NCI-H128 (cell line): Measurements from ENCODE around the gene PTPN13.

ENCODE experiments used
- DNase-seq: peaks from one replicate; lab custom pipeline; 2025; ENCODE audit not compliant: unreplicated experiment; lab: John Stamatoyannopoulos, UW

The PTPN13 gene

DNA sequence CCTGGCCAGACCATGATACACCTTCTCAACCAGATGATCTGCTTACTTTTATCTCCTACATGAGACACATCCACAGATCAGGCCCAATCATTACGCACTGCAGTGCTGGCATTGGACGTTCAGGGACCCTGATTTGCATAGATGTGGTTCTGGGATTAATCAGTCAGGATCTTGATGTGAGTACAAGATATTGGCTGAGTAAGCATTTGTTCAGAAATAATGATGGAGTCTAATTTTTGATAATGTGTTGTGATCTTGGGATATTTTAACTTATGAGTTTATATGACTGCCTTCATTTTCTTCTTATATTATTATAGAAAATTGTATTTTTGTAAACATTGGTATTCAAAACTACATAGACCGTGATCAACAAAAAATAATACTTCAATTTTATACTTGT, 215.7 kb downstream of the PTPN13 start:
- no peak for DNase-seq

DNA sequence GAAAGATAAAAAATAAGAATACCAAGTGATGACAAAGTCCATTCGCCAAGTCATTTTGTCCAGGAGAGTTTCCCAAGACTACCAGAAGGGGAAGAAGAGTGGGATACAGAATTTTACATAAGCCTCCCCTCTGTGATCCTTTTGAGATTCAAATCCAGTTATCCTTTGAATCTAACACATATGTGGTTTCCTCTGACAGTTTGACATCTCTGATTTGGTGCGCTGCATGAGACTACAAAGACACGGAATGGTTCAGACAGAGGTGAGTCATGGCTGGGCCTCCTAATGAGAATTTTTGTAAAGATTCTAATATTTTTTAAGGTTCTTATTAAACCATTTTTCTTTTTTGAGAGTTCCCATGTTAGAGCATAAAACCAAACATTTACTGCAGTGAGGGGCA, 216.7 kb downstream of the PTPN13 start:
- no peak for DNase-seq

DNA sequence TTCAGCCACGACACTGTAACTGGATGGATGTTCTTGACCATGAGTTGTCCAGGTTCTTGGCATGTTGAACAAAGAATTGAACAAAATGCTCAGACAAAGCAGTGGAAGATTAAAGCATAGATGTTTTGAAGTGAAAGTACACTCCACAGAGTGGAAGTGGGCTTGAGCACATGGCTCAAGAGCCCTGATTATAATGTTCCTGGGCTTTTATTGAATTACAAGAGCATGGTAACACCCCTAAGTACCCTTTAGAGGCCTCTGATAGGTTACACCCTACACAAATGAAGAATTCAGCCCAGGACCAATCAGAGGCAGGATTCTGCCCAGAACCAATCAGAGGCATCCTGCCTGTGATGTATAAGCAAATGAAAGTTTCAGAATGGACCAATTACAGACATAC, 221.5 kb downstream of the PTPN13 start:
- DNase-seq = no peak

DNA sequence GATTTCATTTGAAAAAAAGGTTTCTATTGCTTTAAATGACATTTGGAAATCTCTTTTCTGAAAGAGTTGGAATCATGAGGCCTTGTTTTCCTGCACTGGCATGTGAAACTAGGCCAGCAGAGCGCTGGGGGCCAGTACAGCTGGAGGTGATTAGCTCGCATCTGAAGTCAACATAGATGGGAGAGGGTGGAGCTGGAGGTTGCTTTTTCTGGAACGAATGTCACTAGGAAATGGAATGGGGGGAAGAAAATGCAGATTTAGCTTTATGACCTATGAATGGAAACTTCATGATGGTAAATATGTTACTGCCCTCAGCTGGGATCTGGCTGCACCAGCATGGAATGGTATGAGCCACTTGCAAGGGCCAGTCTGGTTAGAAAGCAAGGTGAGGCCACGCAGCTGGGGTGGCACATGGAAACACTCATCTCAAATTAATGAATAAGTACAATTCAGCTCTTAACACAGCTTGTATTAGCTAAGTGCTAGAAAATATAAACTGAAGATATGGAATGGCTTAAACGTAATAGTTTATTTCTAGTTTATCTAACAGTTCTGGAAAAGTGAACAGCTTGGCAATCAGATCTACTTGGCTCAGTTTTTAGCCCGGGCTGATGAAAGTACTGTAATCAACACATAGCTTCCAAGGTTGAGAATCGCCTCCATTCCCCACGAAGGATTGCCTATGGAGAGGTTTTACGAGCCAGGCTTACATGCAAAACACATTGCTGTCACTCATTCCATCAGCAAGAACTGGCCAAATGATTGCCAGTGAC, 222.6 kb downstream of the PTPN13 start:
- DNase-seq = no peak

DNA sequence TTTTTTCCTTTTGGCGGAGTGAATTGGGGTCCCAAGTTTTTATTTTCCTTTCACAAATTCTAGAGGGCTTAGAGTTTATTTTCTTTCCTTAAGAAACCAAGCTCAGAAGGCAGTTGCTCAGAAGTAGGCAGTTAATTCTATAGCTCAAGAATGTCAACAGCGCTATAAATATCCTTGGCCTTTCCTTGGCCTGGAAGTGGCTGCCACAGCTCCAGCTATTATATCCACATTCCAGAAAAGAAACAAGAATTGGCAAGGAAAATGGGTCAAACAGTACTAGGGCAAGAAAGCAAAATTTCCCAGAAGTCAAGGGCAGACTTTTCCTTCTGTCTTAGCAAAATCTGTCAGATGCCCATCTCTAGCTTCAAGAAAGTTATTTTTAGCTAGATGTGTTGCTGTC, 224.1 kb downstream of the PTPN13 start:
- DNase-seq = no peak

DNA sequence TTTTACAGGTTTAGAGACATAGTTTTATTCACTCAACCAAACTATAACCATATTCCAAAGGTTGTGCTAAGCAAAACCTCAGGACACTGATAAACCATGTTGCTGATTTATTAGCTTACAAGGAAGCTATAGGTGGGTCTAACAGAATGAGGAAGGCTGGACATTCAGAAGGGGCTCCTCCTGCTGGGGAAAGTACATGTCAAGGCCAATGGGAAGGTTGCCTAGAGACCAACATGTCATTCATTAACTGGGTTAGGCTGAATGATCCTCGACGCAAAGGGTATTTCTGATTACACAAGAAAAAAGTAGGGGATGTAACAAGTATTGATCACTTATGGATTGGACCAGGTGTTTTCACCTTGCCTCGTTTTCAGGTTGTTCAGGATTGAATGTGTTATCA, 224.7 kb downstream of the PTPN13 start:
- DNase-seq = no peak

DNA sequence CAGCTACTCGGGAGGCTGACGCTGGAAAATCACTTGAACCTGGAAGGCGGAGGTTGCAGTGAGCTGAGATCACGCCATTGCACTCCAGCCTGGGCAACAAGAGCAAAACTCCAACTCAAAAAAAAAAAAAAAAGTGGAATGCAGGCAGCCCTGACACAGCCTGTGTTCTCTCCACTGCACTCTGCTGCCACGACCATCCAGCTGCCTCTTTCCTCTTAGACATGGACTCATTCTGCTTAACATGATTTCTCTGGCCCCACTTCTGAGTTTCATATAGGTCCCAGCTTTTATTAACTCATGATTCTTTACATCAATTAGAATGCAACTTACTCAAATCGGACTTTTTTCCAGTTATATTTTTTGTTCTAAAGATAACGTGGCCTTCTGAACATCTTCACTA, 225.4 kb downstream of the PTPN13 start:
- DNase-seq = no peak

DNA sequence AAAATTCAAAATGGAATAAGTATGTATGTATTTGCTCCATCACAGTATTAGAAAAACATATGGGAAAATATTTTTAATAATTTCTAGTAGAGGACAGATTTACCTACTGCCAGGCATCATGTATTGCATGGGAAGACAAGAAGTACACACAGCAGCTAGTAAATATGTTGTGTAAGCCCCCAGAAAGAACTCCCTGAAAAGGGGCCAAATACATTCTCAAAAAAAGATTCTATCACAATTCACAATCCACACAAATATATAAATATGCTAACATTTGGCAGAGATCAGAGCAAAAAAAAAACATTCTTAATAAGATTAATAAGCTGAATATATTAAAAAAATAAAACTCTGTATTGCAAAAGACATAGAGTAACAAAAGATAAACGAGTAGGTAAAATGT, 227.0 kb downstream of the PTPN13 start:
- no peak for DNase-seq

DNA sequence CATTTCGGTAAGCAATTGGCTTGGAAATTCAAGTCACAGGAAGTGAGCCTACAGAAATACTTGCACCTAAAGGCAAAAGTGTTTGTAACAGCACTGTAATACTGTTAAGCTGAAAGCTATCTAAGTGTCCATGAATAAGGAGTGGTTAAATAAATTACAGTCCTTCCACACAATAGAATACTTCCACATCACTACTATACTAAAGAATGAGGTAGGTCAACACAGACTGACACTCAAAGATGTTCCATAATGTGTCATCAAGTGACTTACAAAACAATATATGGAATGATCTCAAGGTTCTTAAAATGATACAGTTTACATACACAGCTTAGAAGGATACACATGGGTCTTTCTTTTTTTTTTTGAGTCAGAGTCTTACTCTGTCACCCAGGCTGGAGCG, 228.0 kb downstream of the PTPN13 start:
- DNase-seq = no peak

DNA sequence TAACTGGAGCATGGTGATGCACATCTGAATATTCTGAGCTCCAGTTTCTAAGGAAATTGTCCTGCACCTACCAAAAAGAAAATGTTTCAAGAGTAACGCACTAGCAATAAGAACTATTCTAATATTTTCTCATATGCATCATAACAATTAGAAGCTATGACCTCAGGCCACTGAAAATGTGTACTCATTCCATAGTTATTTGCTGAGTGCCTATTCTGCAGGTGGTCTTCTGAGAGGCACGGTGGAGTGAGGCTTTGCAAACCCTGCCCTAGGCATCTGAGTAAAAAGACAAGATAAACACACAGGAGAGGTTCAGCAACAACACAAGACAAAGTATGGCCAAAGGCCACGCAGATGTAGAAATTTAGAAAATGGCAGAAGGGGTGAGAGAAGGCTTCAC, 231.4 kb downstream of the PTPN13 start:
- no peak for DNase-seq

DNA sequence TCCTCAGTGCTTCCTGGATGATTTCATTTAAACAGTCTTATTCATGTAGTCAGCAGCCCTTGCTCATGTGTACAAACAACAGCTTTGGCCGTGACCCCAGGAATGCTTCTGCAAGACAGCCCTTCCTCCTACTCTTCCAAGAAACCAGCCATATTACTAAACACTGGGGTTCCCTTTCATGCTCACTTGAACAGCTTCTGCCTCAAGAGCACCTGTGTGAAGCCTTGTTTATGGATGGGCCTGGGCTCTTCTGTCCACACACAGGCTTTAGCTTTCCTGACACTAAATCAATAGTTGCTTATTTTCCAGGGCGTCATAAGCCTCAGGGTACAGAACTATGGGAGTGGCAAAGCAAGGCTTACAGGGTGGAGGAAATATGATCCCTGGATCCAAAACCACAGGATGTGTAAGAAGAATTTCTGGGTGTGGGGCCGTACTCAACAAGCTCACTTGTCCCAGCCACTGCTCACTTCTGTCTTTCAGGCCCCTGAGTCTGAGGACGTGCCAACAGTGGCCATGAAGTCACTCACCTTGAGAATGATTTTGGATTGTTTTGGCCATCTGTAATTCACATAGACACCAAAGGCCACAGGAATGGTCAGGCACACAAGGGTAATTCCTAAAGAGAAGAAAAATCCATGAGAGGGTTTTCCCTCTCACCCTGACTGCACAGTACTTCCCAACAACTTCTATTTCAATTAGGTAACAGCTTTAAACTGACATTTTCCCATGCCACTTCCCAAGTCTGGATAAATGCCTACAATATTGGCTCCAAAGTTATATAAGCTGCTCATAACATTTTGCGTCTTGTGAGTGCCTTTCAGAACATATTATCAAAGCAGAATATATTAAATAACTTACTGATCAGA, 237.4 kb downstream of the PTPN13 start:
- DNase-seq = no peak

DNA sequence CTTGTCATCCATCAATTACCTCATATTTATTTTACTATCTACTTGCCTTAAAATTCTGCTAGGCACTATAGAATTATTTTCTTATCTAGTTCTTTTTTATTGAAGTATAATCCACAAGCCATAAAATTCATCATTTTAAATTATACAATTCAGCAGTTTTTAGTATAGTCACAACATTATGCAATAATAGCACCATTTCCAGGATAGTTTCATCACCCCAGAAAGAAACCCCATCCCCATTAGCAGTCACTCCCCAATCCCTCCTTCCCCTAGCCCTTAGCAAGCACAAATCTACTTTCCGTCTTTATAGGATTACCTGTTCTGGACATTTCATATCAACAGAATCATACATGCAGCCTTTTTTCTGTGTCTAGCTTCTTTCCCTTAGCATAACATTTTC, 239.5 kb downstream of the PTPN13 start:
- DNase-seq = no peak

DNA sequence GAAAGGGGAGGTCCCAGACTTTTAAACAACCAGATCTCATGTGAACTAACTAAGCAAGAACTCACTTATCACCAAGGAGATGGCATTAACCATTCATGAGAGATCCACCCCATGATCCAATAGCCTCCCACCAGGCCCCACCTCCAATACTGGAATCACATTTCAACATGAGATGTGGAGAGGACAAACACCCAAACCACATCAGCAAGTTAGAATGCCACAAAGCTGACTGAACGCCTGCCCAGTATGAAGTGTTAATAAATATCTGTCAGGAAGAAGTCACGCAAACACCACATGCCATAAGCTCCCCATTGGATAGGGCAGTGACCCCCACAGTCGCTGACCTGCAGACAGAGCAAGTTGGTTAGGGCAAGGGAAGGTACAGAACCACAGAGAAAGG, 240.8 kb downstream of the PTPN13 start:
- no peak for DNase-seq

DNA sequence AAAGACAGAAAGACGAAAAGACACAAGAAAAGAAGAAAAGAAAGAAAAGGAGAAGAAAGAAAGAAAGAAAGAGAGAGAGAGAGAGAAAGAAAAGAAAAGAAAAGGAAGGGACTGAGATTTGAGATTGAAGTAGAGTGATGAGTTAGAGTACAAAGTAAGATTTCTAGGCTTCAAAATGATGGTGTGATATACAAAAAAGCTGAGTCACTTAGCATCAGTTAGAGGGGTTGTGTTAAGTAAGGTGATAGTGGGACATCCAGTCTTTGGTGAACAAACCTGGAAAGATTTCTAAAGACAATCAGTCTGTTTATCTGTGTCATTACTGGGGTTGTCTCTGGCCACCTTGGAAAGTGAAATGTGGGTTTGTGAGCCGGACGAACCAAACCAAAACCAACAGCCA, 241.6 kb downstream of the PTPN13 start:
- no peak for DNase-seq

DNA sequence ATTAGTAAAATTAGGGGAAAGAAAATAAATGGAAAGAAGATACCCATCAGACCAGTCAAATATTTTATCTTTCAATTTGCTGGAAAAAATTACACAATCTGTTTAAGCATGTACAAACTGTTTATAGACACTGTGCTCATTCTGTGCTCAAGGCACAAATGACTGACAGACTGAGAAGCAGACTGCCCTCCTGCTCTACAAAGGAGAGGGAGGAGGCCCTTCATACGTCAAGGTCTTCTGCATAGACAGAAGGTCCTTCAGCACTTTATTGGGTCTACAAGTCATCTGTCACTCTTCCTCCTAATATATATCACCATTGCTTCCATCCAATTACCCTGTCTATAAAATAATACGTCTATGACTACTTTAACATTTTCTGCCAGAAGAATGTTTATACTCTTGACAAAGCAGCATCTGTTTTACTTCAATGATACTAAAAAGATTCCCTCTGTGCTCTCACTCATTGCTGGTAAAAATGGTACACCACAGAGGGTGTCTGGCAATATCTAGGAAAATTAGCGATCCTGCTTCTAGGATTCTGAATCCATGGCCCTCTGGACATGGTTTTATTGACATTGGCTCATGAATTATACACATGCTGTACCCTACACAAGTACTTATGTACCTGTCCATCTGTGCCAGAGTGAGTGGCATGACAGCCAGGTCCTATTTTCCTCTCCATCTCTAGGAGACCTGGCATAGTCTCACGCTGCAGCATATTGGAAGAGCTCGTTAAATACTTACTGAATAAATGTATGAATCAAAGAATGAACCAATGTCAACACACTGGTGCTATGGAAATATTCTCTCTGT, 243.8 kb downstream of the PTPN13 start:
- no peak for DNase-seq

DNA sequence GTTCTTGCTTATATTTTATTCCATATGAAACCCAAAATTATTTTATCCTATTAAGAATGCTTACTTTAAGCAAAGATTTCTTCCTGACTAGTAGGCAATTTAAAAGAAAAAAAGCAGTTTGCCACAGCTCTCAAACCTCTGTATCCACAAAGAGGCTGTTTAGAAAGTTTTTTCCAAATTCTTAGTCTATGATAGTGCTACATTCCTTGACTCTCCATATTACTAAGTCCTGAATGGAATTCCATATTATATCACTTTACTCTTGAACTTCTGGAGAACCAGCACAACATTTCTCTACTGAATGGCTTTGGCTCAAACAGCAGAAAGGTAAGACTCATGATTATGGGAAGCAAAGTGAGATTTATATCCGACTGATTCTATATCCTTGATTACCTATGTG, 246.7 kb downstream of the PTPN13 start:
- DNase-seq = no peak

DNA sequence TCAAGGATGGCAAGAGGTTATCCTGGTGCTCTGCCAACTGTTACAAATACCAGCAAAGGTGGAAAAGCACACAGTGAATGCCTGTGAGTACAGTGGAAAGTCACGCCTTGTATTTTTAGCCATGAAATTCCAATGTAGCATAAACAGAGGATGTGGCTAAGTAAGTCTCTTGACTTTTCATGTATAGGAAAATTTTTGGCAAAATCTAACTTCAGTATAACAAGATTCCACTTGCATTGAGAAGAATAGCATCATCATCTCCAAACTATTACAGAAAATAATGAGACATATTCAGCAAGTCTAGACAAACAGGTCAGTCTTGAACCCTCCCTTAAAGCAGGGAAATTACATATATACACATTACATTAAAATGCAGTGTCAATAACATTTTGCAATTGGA, 247.2 kb downstream of the PTPN13 start:
- no peak for DNase-seq

DNA sequence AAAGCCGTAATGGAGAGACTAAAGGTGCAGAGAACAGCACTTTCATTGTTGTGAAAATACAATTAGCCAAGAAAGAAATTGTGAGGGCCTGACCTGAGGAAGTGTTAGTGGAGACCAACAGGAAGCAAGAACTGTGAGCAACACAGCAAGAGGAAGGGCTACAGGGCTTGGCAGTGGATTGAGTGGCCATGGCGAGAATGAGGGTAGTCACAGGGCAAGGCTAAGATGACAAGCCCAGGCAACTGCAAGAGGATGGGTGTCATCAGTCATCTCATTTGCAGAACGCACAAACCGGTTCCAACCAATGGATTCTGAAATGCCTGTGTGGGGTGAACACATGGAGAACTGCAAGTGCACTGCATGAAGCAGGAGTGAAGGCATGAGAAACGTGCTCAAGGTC, 251.5 kb downstream of the PTPN13 start:
- DNase-seq = no peak

DNA sequence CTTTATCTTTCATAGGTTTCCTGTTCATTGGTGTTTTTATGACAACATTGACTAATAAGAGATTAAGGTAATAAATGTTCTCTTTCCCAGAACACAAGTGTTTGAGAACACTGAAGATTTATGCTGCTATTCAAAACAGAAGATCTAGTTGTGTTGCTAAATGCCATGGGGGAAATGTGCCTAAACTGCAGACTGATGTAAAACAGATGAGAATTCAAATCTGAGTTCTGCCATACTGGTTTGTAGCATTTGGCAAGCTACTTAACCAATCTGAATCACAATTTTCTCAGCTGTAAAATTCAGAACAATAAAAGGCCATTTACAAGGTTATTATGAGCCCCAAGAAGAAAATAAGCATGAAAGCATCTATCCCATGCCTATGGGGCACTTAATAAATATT, 252.8 kb downstream of the PTPN13 start:
- no peak for DNase-seq

DNA sequence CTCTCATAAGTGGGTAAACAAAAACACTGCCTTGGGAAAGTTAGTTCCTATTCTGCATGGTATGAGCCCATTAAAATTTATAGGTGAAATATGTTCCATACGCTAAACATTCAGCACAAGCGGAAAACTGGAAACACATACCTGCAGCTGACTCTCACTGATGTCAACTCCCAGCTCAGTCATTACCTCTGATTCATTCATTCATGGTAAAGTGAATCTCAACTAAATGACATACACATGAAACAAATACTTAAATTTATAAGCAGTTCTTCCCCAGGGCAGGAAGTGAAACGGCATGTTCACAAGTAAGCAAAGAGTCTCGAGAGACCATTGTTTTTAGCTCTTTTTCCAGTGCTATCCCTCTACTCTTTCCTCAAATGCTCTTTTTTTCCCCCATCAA, 253.5 kb downstream of the PTPN13 start:
- no peak for DNase-seq

DNA sequence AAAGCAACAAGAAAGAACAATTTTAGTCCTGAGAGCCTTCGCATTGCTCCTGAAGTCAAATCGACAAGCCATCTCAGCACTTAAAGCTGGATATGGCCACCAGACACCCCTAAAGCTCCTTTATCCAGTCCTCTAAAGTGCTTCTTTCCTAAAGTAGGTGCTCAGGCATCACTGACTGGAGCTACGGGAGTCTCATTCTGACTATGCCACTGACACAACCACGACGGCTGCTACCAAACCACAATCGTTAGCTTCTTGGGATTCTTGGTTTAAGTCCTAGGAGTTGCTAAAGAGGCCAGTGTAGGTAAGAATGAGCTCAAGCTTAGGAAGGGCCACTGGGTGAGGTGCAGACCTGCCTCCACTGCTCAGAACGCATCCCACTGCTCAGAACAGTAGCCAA, 254.0 kb downstream of the PTPN13 start:
- DNase-seq = no peak
